ENCODE results near the gene PCDH9. TPM values are rescaled to one million over a fixed set of nuclear protein-coding genes. Genes with fewer than 3 reads are reported as not detected.

The PCDH9 gene
- total RNA-seq, 1 experiment from 2014 or later = 4.2 TPM

- TF ChIP-seq TCF7L2 (IDR thresholded peaks at IDR 0.05; ENCODE audit: low read depth, low read length) (no peak), REST (IDR thresholded peaks at IDR 0.05; ENCODE audit: insufficient read depth in 1 of 2, low read depth in 2 of 2, low read length in 1 of 2) (no peak), SIN3A (IDR thresholded peaks at IDR 0.05; ENCODE audit: borderline replicate concordance, insufficient read depth, low read depth, low read length) (no peak)
- TF ChIP-seq, protein P1, sequence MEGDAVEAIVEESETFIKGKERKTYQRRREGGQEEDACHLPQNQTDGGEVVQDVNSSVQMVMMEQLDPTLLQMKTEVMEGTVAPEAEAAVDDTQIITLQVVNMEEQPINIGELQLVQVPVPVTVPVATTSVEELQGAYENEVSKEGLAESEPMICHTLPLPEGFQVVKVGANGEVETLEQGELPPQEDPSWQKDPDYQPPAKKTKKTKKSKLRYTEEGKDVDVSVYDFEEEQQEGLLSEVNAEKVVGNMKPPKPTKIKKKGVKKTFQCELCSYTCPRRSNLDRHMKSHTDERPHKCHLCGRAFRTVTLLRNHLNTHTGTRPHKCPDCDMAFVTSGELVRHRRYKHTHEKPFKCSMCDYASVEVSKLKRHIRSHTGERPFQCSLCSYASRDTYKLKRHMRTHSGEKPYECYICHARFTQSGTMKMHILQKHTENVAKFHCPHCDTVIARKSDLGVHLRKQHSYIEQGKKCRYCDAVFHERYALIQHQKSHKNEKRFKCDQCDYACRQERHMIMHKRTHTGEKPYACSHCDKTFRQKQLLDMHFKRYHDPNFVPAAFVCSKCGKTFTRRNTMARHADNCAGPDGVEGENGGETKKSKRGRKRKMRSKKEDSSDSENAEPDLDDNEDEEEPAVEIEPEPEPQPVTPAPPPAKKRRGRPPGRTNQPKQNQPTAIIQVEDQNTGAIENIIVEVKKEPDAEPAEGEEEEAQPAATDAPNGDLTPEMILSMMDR (IDR thresholded peaks at IDR 0.05) = no peak
- no TSS peak for BruUV-seq (replicated peaks)
These were observed 802.7 kb downstream of the PCDH9 start for GRCh38 chr13:66427458-66427861.

GRCh38 chr13:66425741-66426140 lies 804.4 kb downstream of the PCDH9 start:
- no peak overlapping the region for H3K4me3 ChIP-seq (ENCODE audit: low read depth in 2 of 2, low read length in 2 of 2)
- H3K27me3 ChIP-seq (ENCODE audit: control insufficient read depth, insufficient read depth, low read length) = no peaks in the 10 kb centered on the region
- no peaks in the 10 kb centered on the region for H3K36me3 ChIP-seq (ENCODE audit: control insufficient read depth, insufficient read depth, low read length)
- H3K4me1 ChIP-seq (ENCODE audit: control insufficient read depth, insufficient read depth, low read length) = no peaks in the 10 kb centered on the region
- intact Hi-C loops (cut with micrococcal nuclease; ENCODE audit: unreplicated experiment) (no loop called here), in situ Hi-C loops (cut with HindIII; ENCODE audit: low pct_unique_long_range_greater_than_20kb, low sequenced_read_pairs) (no loop called here)
- TF ChIP-seq, protein P1 (IDR thresholded peaks at IDR 0.05) = no peak
- H3K27ac ChIP-seq (ENCODE audit: low read length) = no peak overlapping the region
- ChIA-PET CTCF (no interaction called here), POLR2A (no interaction called here)
- no TSS peak for BruUV-seq (replicated peaks)
- ATAC-seq = no peak
- no peak for DNase-seq (ENCODE audit: low read depth, low spot score)
- no peaks in the 10 kb centered on the region for H3K9me3 ChIP-seq (ENCODE audit: control insufficient read depth, insufficient read depth, low read depth, low read length)

More at GRCh38 chr13:66427458-66427861, 802.7 kb downstream of the PCDH9 start:
- intact Hi-C loops (cut with micrococcal nuclease; ENCODE audit: unreplicated experiment) (no loop called here), in situ Hi-C loops (cut with HindIII; ENCODE audit: low pct_unique_long_range_greater_than_20kb, low sequenced_read_pairs) (no loop called here)
- Histone ChIP-seq H3K36me3 (ENCODE audit: control insufficient read depth, insufficient read depth, low read length) (no peaks in the 10 kb centered on the region), H3K4me3 (ENCODE audit: low read depth in 2 of 2, low read length in 2 of 2) (no peak overlapping the region), H3K4me1 (ENCODE audit: control insufficient read depth, insufficient read depth, low read length) (no peaks in the 10 kb centered on the region), H3K27ac (ENCODE audit: low read length) (no peak overlapping the region), H3K27me3 (ENCODE audit: control insufficient read depth, insufficient read depth, low read length) (no peaks in the 10 kb centered on the region), H3K9me3 (ENCODE audit: control insufficient read depth, insufficient read depth, low read depth, low read length) (no peaks in the 10 kb centered on the region)
- no peak for DNase-seq (ENCODE audit: low read depth, low spot score)
- POLR2A ChIA-PET = no interaction called here
- CTCF ChIA-PET = no interaction called here
- no peak for ATAC-seq

DNA sequence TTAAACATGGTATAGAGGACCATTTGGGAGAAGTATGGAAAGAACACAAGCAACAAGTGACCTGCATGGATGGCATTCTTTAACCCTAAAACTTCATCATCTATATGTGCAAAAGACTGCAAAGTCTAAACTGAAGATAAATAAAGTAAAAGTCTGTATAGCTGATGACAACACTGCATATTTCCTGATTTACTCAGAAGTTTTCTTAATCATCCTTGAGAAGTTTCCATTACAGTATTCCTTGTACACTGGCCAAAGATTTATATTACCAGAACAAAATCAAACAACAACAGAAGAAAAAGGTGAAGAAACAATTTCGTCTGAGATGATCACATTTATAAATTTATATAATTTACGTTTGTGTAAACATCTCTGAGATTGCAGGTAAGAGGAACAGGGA lies 805.7 kb downstream of the PCDH9 start:
- no TSS peak for BruUV-seq (replicated peaks)
- ATAC-seq = no peak

More for the DNA sequence above, 805.7 kb downstream of the PCDH9 start:
- intact Hi-C loops (cut with micrococcal nuclease; ENCODE audit: unreplicated experiment) = no loop called here
- Histone ChIP-seq H3K4me1 (ENCODE audit: control insufficient read depth, insufficient read depth, low read length) (no peaks in the 10 kb centered on the region), H3K4me3 (ENCODE audit: low read depth in 2 of 2, low read length in 2 of 2) (no peak overlapping the region), H3K36me3 (ENCODE audit: control insufficient read depth, insufficient read depth, low read length) (no peaks in the 10 kb centered on the region), H3K27me3 (ENCODE audit: control insufficient read depth, insufficient read depth, low read length) (no peaks in the 10 kb centered on the region), H3K9me3 (ENCODE audit: control insufficient read depth, insufficient read depth, low read depth, low read length) (no peaks in the 10 kb centered on the region), H3K27ac (ENCODE audit: low read length) (no peak overlapping the region)
- TF ChIP-seq REST (IDR thresholded peaks at IDR 0.05; ENCODE audit: insufficient read depth in 1 of 2, low read depth in 2 of 2, low read length in 1 of 2) (no peak), SIN3A (IDR thresholded peaks at IDR 0.05; ENCODE audit: borderline replicate concordance, insufficient read depth, low read depth, low read length) (no peak), POLR2AphosphoS5 (IDR thresholded peaks at IDR 0.05; ENCODE audit: low read depth, low read length) (no peak), TCF7L2 (IDR thresholded peaks at IDR 0.05; ENCODE audit: low read depth, low read length) (no peak)
- TF ChIP-seq, protein P1 (IDR thresholded peaks at IDR 0.05) = no peak
- DNase-seq (ENCODE audit: low read depth, low spot score) = no peak
- ChIA-PET POLR2A (no interaction called here), CTCF (no interaction called here)
- in situ Hi-C loops (cut with HindIII; ENCODE audit: low pct_unique_long_range_greater_than_20kb, low sequenced_read_pairs) = no loop called here
